Tibial artery (tissue), 4 donors: ENCODE measurements around the gene EPC1.
"Not testable (repeated sequence)": the region's sequence is repeated elsewhere in the genome, so short reads cannot be mapped to it uniquely, and the experiment has no call there.

Source experiments
- DNase-seq, 2 donors: peaks; one replicate each; pipeline ENCODE4 v3.0.0-alpha.2; 2019
- H3K27ac ChIP-seq, 2 donors: fragments of 200-600 bp; sonication (generic) in 1 of 2; 1 replicate in 1 of 2; 2 replicates in 1 of 2; pipeline ENCODE4 v1.5.1; 2018 to 2019; ENCODE audit warnings: mild to moderate bottlenecking in 1 of 2
- H3K27me3 ChIP-seq, 2 donors: fragments of 200-600 bp; sonication (generic) in 1 of 2; one replicate each; pipeline versions ENCODE4 v1.5.1 to v1.6.0; 2016 to 2019
- H3K36me3 ChIP-seq, 3 donors: fragments of 200-600 bp; sonication (generic) in 2 of 3; one replicate each; pipeline ENCODE4 v1.5.1; 2016 to 2019; ENCODE audit warnings: mild to moderate bottlenecking in 2 of 3
- H3K4me1 ChIP-seq, 4 donors: fragments of 200-600 bp; sonication (generic) in 2 of 4; 1 replicate in 3 of 4; 2 replicates in 1 of 4; pipeline ENCODE4 v1.5.1; 2016 to 2019
- H3K4me3 ChIP-seq, 2 donors: fragments of 200-600 bp; sonication (generic) in 1 of 2; 1 replicate in 1 of 2; 2 replicates in 1 of 2; pipeline ENCODE4 v1.5.1; 2018 to 2019; ENCODE audit warnings: mild to moderate bottlenecking in 2 of 2
- H3K9me3 ChIP-seq, 3 donors: fragments of 200-600 bp; sonication (generic) in 1 of 3; one replicate each; pipeline ENCODE4 v1.5.1; 2016 to 2019
- CTCF ChIP-seq, 2 experiments: fragments of 200-600 bp in 1 of 2; fragments of 450-650 bp in 1 of 2; IDR thresholded peaks; one replicate each; pipeline ENCODE4 v1.5.1; 2017 to 2019; ENCODE audit warnings: antibody characterized with exemption in 2 of 2, mild to moderate bottlenecking in 1 of 2, moderate library complexity in 1 of 2
- intact Hi-C: fragments of 100-400 bp; cut with DNase I; formaldehyde crosslinking; loops from one replicate; pipeline ENCODE4 v1.15.0; 2023; ENCODE audit warnings: low total_unique reads

The EPC1 gene, protein sequence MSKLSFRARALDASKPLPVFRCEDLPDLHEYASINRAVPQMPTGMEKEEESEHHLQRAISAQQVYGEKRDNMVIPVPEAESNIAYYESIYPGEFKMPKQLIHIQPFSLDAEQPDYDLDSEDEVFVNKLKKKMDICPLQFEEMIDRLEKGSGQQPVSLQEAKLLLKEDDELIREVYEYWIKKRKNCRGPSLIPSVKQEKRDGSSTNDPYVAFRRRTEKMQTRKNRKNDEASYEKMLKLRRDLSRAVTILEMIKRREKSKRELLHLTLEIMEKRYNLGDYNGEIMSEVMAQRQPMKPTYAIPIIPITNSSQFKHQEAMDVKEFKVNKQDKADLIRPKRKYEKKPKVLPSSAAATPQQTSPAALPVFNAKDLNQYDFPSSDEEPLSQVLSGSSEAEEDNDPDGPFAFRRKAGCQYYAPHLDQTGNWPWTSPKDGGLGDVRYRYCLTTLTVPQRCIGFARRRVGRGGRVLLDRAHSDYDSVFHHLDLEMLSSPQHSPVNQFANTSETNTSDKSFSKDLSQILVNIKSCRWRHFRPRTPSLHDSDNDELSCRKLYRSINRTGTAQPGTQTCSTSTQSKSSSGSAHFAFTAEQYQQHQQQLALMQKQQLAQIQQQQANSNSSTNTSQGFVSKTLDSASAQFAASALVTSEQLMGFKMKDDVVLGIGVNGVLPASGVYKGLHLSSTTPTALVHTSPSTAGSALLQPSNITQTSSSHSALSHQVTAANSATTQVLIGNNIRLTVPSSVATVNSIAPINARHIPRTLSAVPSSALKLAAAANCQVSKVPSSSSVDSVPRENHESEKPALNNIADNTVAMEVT

DNA sequence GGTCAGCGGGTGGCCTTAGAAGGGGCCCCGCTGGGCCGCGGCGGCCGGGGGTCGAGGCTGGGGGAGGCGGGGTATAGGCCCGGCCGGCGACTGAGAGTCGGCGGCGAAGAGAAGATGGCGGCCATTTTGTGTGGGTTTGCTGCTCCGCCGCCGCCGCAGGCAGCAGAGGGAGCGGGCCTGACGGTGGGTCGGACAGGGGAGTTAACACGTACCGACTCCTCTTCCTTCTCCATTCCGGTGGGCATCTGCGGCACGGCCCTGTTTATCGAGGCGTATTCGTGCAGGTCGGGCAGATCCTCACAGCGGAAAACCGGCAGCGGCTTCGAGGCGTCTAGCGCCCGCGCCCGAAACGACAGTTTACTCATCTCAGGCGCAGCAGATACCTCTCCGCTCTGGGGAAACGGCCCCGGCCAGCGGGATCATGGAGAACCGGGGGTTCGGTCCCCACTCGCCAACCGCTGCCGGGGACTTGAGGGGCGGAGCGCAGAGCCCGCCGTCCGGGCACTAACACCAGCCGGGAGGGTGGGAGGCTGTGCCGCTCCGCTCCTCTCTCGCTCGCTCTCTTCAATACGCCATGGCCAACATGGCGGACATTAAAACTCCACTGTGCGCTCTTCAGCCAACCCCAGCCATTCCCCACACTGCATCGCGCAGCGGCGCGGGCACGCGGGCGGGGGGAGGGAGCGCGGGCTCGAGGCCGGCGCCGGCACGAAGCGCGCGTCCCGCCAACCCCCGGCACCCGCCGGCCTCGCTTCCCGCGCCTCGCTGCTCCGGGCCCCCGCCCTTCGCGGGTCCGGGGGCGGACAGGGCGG, at the start of gene EPC1:
EPC1 (minus strand) TSS at position 608 of the 812 bp plus-strand sequence; CDS start at position 365, 243 bp downstream.
- TF ChIP-seq CTCF (IDR thresholded peaks at IDR 0.05): no peak
- H3K4me1 ChIP-seq: peaks cover 0 to 75% (median 31%) of the 10 kb centered on the region in 4 donors
- H3K4me3 ChIP-seq: peak within 1 kb of the TSS; percentile 62 to 76
- H3K27me3 ChIP-seq: no peaks in the 10 kb centered on the region
- H3K9me3 ChIP-seq: no peaks in the 10 kb centered on the region
- peak within 1 kb of the TSS; percentile 95 to 99 for H3K27ac ChIP-seq
- intact Hi-C loops: loop anchor here (2.0 to 10.0 kb wide), 3 partner anchors 30 to 292 kb away; partner anchors contain the start of gene KIF5B
- peak; percentile 82 to 93 for DNase-seq
- no peaks in the 10 kb centered on the region for H3K36me3 ChIP-seq

DNA sequence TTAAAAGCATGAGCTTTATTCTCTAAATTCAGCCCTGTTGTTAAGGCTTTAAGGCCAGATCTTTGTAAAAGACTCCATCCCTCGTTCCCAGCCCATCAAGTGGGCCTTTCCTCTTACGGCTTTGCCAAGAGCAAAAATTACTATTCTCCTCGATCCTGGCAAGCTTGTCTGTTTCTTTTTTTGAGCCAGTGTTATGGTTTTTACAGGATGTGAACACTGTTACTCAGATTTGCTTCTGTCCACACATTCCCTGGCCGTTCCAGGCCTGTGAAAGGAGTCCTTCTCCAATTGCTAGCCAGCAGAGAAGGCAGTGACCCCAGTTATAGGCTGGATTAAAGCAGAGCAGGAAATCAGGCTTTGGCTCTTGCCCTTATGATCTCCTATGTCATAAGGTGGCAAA, 47.0 kb upstream of the EPC1 start:
- no peak overlapping the region for H3K4me3 ChIP-seq
- intact Hi-C loops: no loop called here
- no peaks in the 10 kb centered on the region for H3K36me3 ChIP-seq
- TF ChIP-seq CTCF (IDR thresholded peaks at IDR 0.05): no peak
- H3K27ac ChIP-seq: peak overlapping the region; percentile 37 to 43
- H3K9me3 ChIP-seq: no peaks in the 10 kb centered on the region
- peaks cover 0 to 5% (median 0%) of the 10 kb centered on the region in 4 donors for H3K4me1 ChIP-seq
- no peak for DNase-seq
- H3K27me3 ChIP-seq: no peaks in the 10 kb centered on the region

- H3K4me1 ChIP-seq, H3K27me3 ChIP-seq, DNase-seq, H3K27ac ChIP-seq, H3K4me3 ChIP-seq, H3K36me3 ChIP-seq, H3K9me3 ChIP-seq, intact Hi-C loops: not testable (repeated sequence)
Measured at GRCh38 chr10:32392284-32392683, 45.3 kb upstream of the EPC1 start.

GRCh38 chr10:32390193-32390592, 43.2 kb upstream of the EPC1 start:
- Histone ChIP-seq H3K27ac (no peak overlapping the region), H3K4me3 (no peak overlapping the region), H3K27me3 (no peaks in the 10 kb centered on the region), H3K4me1 (peaks cover 0 to 7% (median 3%) of the 10 kb centered on the region in 4 donors), H3K36me3 (no peaks in the 10 kb centered on the region), H3K9me3 (no peaks in the 10 kb centered on the region)
- no peak for DNase-seq
- intact Hi-C loops: no loop called here
- TF ChIP-seq CTCF (IDR thresholded peaks at IDR 0.05): no peak

GRCh38 chr10:32388258-32389027, 41.5 kb upstream of the EPC1 start:
- no peak for TF ChIP-seq CTCF (IDR thresholded peaks at IDR 0.05)
- no peaks in the 10 kb centered on the region for H3K36me3 ChIP-seq
- intact Hi-C loops: no loop called here

More at GRCh38 chr10:32388258-32389027, 41.5 kb upstream of the EPC1 start:
- no peaks in the 10 kb centered on the region for H3K9me3 ChIP-seq
- H3K27ac ChIP-seq: no peak overlapping the region
- peaks cover 0 to 7% (median 0%) of the 10 kb centered on the region in 4 donors for H3K4me1 ChIP-seq
- no peak overlapping the region for H3K4me3 ChIP-seq
- no peaks in the 10 kb centered on the region for H3K27me3 ChIP-seq
- no peak for DNase-seq
